Sigmoid colon (tissue), 7 donors: ENCODE data around the gene TCF7. TPM values are rescaled to one million over a fixed set of nuclear protein-coding genes. Genes with fewer than 3 reads are reported as not detected.
A peak's percentile ranks its signal among the peaks of the same experiment; 100 is the strongest.

Source experiments
- DNase-seq: peaks from one replicate; pipeline ENCODE4 v3.0.0-alpha.2; 2019
- H3K27ac ChIP-seq, 4 donors: fragments of 200-600 bp; sonication (generic); one replicate each; pipeline ENCODE4 v1.5.1; 2016 to 2019; ENCODE audit warnings: mild to moderate bottlenecking in 1 of 4
- H3K27me3 ChIP-seq, 3 donors: fragments of 200-600 bp; sonication (generic); one replicate each; pipeline ENCODE4 v1.5.1; 2019; ENCODE audit warnings: mild to moderate bottlenecking in 1 of 3
- H3K36me3 ChIP-seq, 4 donors: fragments of 200-600 bp; sonication (generic); one replicate each; pipeline ENCODE4 v1.5.1; 2016 to 2019
- H3K4me1 ChIP-seq, 4 donors: fragments of 200-600 bp; sonication (generic); one replicate each; pipeline ENCODE4 v1.5.1; 2017 to 2019
- H3K4me3 ChIP-seq, 4 donors: fragments of 200-600 bp; sonication (generic); one replicate each; pipeline ENCODE4 v1.5.1; 2017 to 2019; ENCODE audit warnings: mild to moderate bottlenecking in 2 of 4, moderate library complexity in 1 of 4
- H3K9me3 ChIP-seq, 4 donors: fragments of 200-600 bp in 3 of 4; sonication (generic) in 3 of 4; one replicate each; pipeline versions ENCODE4 v1.5.1 to v1.6.1; 2013 to 2019
- EP300 ChIP-seq, 4 donors: sonication (generic); formaldehyde crosslinking; IDR thresholded peaks; one replicate each; pipeline ENCODE4 v1.6.1; 2017; ENCODE audit warnings: antibody characterized with exemption in 4 of 4
- POLR2A ChIP-seq, 2 donors: fragments of 450-650 bp; IDR thresholded peaks; one replicate each; pipeline ENCODE4 v1.6.1; 2016; ENCODE audit warnings: antibody characterized with exemption in 2 of 2, mild to moderate bottlenecking in 2 of 2, moderate library complexity in 2 of 2
- POLR2AphosphoS5 ChIP-seq, 4 donors: sonication (generic); formaldehyde crosslinking; IDR thresholded peaks; one replicate each; pipeline ENCODE4 v1.6.1; 2017; ENCODE audit warnings: antibody characterized with exemption in 4 of 4
- WGBS, 2 donors: extraction: QIAGEN DNeasy Blood & Tissue Kit; methylation state at CpG; one replicate each; pipeline ENCODE4 v1.1.7; 2013; 5-methylcytosine and 5-hydroxymethylcytosine counted together
- intact Hi-C: fragments of 100-400 bp; cut with DNase I; formaldehyde crosslinking; loops from one replicate; pipeline ENCODE4 v1.15.1; 2023
- polyA plus RNA-seq, 3 donors: library from polyadenylated mRNA; stranded (reverse); fragments of 200-250 nt; gene quantifications; one replicate each; pipeline ENCODE4 v1.2.3, GENCODE V29; 2013
- total RNA-seq, 4 donors: library from RNA; depleted of rRNA; stranded (reverse); fragments of >200 nt; gene quantifications; one replicate each; pipeline ENCODE4 v1.1.0, GENCODE V29; 2016
- TF ChIP-seq, protein P1 (sequence below), 4 experiments: fragments of 450-650 bp in 3 of 4; fragments of 200-600 bp in 1 of 4; IDR thresholded peaks; one replicate each; pipeline ENCODE4 v1.5.1; 2016 to 2019; ENCODE audit warnings: antibody characterized with exemption in 4 of 4, mild to moderate bottlenecking in 3 of 4, moderate library complexity in 2 of 4
- donor health status: healthy with polysubstance abuse.
- donor health status: Bipolar disorder and iron deficiency.
- donor health status: healthy.

Gene TCF7
- total and polyA plus RNA-seq, 7 donors: 0.36 to 38.4 (median 1.5) TPM

DNA sequence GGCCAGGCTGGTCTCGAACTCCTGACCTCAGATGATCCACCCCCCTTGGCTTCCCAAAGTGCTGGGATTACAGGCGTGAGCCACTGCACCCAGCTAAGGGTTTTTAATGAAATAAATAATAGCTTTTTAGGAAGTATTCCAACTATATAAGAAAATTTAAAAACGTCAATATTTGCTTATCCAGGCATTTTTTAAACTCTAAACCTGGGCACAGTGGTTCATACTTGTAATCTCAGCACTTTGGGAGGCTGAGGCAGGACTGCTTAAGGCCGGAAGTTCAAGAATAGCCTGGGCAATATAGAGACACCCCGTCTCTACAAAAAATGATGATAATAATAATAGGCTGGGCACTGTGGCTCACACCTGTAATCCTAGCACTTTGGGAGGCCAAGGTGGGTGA, 48.1 kb downstream of the TCF7 start:
- no peaks in the 10 kb centered on the region for H3K27me3 ChIP-seq
- no peak overlapping the region for H3K27ac ChIP-seq
- intact Hi-C loops: no loop called here
- peaks cover 0 to 4% (median 0%) of the 10 kb centered on the region in 4 donors for H3K4me1 ChIP-seq
- 96 to 99% methylated on average over 5 of the region's 5 CpGs for WGBS, 2 donors
- peaks cover 30 to 90% (median 49%) of the 10 kb centered on the region in 4 donors for H3K36me3 ChIP-seq
- H3K4me3 ChIP-seq: no peak overlapping the region
- no peak for TF ChIP-seq POLR2A (IDR thresholded peaks at IDR 0.05)
- TF ChIP-seq EP300 (IDR thresholded peaks at IDR 0.05): no peak
- TF ChIP-seq, protein P1, sequence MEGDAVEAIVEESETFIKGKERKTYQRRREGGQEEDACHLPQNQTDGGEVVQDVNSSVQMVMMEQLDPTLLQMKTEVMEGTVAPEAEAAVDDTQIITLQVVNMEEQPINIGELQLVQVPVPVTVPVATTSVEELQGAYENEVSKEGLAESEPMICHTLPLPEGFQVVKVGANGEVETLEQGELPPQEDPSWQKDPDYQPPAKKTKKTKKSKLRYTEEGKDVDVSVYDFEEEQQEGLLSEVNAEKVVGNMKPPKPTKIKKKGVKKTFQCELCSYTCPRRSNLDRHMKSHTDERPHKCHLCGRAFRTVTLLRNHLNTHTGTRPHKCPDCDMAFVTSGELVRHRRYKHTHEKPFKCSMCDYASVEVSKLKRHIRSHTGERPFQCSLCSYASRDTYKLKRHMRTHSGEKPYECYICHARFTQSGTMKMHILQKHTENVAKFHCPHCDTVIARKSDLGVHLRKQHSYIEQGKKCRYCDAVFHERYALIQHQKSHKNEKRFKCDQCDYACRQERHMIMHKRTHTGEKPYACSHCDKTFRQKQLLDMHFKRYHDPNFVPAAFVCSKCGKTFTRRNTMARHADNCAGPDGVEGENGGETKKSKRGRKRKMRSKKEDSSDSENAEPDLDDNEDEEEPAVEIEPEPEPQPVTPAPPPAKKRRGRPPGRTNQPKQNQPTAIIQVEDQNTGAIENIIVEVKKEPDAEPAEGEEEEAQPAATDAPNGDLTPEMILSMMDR (IDR thresholded peaks at IDR 0.05): no peak
- TF ChIP-seq POLR2AphosphoS5 (IDR thresholded peaks at IDR 0.05): no peak
- DNase-seq: no peak
- no peaks in the 10 kb centered on the region for H3K9me3 ChIP-seq

DNA sequence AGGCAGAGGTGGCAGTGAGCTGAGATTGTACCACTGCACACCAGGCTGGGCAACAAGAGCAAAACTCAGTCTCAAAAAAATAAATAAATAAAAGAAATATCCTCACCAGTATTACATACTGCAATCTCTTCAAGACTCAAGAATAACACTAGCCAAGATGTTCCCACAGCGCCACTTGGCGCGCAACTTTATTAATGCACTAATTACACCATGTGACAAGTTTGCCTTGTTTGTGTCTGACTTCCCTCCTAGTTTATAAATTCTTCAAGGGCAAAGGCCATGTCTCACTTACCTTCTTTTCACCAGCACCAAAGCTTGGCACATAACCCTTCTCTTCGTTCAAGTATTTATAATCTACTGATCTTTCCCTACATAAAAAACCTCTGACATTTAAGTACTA, 57.5 kb downstream of the TCF7 start:
- H3K27ac ChIP-seq: no peak overlapping the region
- DNase-seq: no peak
- intact Hi-C loops: no loop called here
- no peaks in the 10 kb centered on the region for H3K27me3 ChIP-seq
- 30 to 78% methylated on average over 4 of the region's 4 CpGs for WGBS, 2 donors
- H3K4me3 ChIP-seq: no peak overlapping the region
- TF ChIP-seq EP300 (IDR thresholded peaks at IDR 0.05) (no peak), POLR2A (IDR thresholded peaks at IDR 0.05) (no peak), POLR2AphosphoS5 (IDR thresholded peaks at IDR 0.05) (no peak)
- TF ChIP-seq, protein P1 (IDR thresholded peaks at IDR 0.05): no peak
- H3K4me1 ChIP-seq: peaks cover 0 to 43% (median 34%) of the 10 kb centered on the region in 4 donors
- peaks cover 0 to 67% (median 20%) of the 10 kb centered on the region in 4 donors for H3K36me3 ChIP-seq
- no peaks in the 10 kb centered on the region for H3K9me3 ChIP-seq

DNA sequence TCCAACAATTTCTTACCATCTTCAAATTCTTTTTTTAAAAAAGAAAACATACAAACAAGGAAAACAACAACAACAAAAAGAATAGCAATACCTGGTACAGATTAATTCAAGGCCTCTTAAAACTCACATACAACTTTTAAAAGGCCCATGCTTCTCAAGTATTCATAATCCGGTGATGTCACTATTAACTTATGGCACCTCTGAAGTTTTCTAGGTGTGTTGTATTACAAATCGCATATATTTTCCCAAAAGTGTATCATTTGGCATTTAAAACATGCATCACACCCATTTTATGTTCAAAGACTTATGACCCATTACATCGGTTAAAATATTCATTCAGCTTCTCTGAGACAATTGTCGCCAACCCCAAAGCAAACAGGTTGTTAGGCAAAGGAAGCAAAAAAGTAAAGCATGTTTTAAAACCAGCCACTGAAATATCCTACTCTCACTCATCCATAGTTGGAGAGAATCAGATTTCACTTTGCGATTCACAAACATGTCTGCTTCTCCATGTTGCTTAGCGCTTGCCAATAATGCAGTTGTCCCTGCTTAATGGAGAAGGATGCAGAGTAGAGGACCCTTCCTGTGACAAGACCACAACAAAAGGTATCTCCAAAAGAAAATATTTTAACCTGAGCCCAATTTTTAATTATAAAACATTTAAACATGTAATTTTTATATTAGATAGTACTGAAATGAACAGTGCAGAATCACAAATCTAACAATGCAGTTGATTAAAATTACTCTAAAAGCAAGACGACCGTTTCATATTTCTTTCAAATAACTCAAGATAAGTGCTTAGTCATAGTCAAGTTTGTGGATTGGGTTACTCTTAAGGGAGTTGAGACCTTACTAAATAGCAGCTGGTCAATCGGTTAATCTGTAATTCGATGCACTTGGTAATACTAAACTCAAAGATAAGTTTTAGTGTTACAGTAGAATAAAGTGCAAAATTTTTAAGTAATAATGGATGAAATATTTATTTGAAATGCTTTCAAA, 60.7 kb downstream of the TCF7 start:
- H3K36me3 ChIP-seq: peaks cover 0 to 36% (median 15%) of the 10 kb centered on the region in 4 donors
- 8 to 23% methylated on average over 10 of the region's 10 CpGs for WGBS, 2 donors
- intact Hi-C loops: no loop called here
- no peaks in the 10 kb centered on the region for H3K9me3 ChIP-seq
- peak overlapping the region; percentile 97 to 100 (median 98) for H3K27ac ChIP-seq
- no peak for DNase-seq
- H3K4me1 ChIP-seq: peaks cover 0 to 47% (median 40%) of the 10 kb centered on the region in 4 donors
- H3K4me3 ChIP-seq: peak overlapping the region; percentile 82 to 99 (median 92)
- TF ChIP-seq POLR2AphosphoS5 (IDR thresholded peaks at IDR 0.05) (no peak), POLR2A (IDR thresholded peaks at IDR 0.05) (no peak), EP300 (IDR thresholded peaks at IDR 0.05) (no peak)
- TF ChIP-seq, protein P1 (IDR thresholded peaks at IDR 0.05): no peak
- no peaks in the 10 kb centered on the region for H3K27me3 ChIP-seq

DNA sequence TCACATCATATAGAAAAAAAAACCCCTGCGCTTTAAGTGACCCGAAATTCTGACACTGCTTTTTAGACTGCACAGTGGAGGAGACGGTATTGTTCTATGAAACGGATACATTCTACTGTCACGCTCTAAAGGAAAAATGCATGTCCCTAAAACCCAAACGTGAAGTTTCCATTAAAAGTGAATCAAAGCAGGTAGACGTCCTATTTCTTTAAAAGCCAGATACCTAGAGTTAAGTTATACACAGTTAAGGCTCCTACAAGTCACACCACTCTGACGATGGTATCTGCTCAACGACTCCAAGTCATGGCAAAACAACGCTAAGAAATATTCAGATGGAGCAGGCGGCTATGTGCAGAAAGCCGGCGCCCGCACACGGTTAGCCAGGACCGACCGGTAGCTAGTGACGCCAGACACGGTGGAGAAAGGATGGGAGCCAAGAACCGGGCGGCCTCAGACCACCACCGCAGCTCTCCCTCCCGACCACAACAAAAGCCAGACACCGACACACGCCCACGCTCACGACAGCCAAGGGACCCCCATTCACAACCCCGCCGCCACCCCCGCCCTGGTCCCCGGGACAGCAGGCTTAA, 61.5 kb downstream of the TCF7 start:
- WGBS, 2 donors: 1% methylated on average over 31 of the region's 31 CpGs
- Histone ChIP-seq H3K9me3 (no peaks in the 10 kb centered on the region), H3K27me3 (no peaks in the 10 kb centered on the region), H3K27ac (peak overlapping the region; percentile 97 to 100 (median 98)), H3K36me3 (peaks cover 0 to 27% (median 15%) of the 10 kb centered on the region in 4 donors), H3K4me1 (peaks cover 0 to 47% (median 40%) of the 10 kb centered on the region in 4 donors), H3K4me3 (peak overlapping the region; percentile 82 to 99 (median 92))
- TF ChIP-seq POLR2AphosphoS5 (IDR thresholded peaks at IDR 0.05): no peak
- no peak for TF ChIP-seq EP300 (IDR thresholded peaks at IDR 0.05)
- TF ChIP-seq, protein P1 (IDR thresholded peaks at IDR 0.05): no peak
- TF ChIP-seq POLR2A (IDR thresholded peaks at IDR 0.05): no peak
- intact Hi-C loops: loop anchor here (2.0 kb wide), 4 partner anchors 51 to 411 kb away; partner anchors contain the start of genes PPP2CA and UBE2B
- peak; percentile 68 for DNase-seq
